ENCODE data around the gene SP110. TPM values are rescaled to one million over a fixed set of nuclear protein-coding genes. Genes with fewer than 3 reads are reported as not detected.

The SP110 gene
- total RNA-seq, 1 donor from 2014 or later = 25.2 TPM

- H3K4me3 ChIP-seq = no peak overlapping the region
- TF ChIP-seq, protein P1, sequence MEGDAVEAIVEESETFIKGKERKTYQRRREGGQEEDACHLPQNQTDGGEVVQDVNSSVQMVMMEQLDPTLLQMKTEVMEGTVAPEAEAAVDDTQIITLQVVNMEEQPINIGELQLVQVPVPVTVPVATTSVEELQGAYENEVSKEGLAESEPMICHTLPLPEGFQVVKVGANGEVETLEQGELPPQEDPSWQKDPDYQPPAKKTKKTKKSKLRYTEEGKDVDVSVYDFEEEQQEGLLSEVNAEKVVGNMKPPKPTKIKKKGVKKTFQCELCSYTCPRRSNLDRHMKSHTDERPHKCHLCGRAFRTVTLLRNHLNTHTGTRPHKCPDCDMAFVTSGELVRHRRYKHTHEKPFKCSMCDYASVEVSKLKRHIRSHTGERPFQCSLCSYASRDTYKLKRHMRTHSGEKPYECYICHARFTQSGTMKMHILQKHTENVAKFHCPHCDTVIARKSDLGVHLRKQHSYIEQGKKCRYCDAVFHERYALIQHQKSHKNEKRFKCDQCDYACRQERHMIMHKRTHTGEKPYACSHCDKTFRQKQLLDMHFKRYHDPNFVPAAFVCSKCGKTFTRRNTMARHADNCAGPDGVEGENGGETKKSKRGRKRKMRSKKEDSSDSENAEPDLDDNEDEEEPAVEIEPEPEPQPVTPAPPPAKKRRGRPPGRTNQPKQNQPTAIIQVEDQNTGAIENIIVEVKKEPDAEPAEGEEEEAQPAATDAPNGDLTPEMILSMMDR (IDR thresholded peaks at IDR 0.05) = no peak
- no peaks in the 10 kb centered on the region for H3K27me3 ChIP-seq
- no peak for DNase-seq (ENCODE audit: low spot score in 2 of 2)
- H3K36me3 ChIP-seq = no peaks in the 10 kb centered on the region
- no peaks in the 10 kb centered on the region for H3K9me3 ChIP-seq
- intact Hi-C loops (cut with DNase I) = no loop called here
- H3K27ac ChIP-seq = no peak overlapping the region
- H3K4me1 ChIP-seq = no peaks in the 10 kb centered on the region
Observed at GRCh38 chr2:230246206-230246605, 26.4 kb upstream of the SP110 start.

DNA sequence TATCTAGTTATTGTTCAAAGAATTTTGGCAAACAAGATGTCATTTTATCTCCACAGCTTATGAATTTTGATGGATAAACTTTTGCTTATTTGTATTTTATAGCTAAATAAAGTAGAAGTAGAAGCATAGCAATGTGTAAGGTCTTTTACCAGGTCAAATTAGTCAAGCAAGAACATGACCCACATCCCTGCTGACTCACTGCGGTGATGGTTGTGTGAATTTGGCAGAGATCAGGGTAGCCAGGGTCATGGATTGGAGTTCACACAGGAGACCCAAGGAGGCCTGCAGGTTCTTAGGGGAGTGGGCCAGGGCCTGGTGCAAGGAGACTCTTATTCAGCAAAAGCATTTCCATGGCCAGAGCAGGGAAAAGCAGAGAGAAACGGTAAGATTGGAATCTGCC lies 24.4 kb upstream of the SP110 start:
- DNase-seq (ENCODE audit: low spot score in 2 of 2) = no peak
- TF ChIP-seq, protein P1 (IDR thresholded peaks at IDR 0.05) = no peak
- no peak overlapping the region for H3K4me3 ChIP-seq
- H3K4me1 ChIP-seq = no peaks in the 10 kb centered on the region
- no peaks in the 10 kb centered on the region for H3K36me3 ChIP-seq
- no peaks in the 10 kb centered on the region for H3K27me3 ChIP-seq
- H3K27ac ChIP-seq = no peak overlapping the region
- no peaks in the 10 kb centered on the region for H3K9me3 ChIP-seq
- intact Hi-C loops (cut with DNase I) = no loop called here

- no peak overlapping the region for H3K4me3 ChIP-seq
- no peaks in the 10 kb centered on the region for H3K36me3 ChIP-seq
- intact Hi-C loops (cut with DNase I) = no loop called here
- no peaks in the 10 kb centered on the region for H3K27me3 ChIP-seq
- no peaks in the 10 kb centered on the region for H3K4me1 ChIP-seq
- TF ChIP-seq, protein P1 (IDR thresholded peaks at IDR 0.05) = no peak
- H3K27ac ChIP-seq = no peak overlapping the region
- H3K9me3 ChIP-seq = no peaks in the 10 kb centered on the region
- DNase-seq (ENCODE audit: low spot score in 2 of 2) = no peak
Observed at GRCh38 chr2:230234845-230235244, 15.1 kb upstream of the SP110 start.

GRCh38 chr2:230234122-230234722 lies 14.4 kb upstream of the SP110 start:
- Histone ChIP-seq H3K36me3 (no peaks in the 10 kb centered on the region), H3K4me1 (no peaks in the 10 kb centered on the region), H3K4me3 (no peak overlapping the region), H3K27me3 (no peaks in the 10 kb centered on the region), H3K9me3 (no peaks in the 10 kb centered on the region), H3K27ac (no peak overlapping the region)
- no peak for DNase-seq (ENCODE audit: low spot score in 2 of 2)
- TF ChIP-seq, protein P1 (IDR thresholded peaks at IDR 0.05) = no peak
- intact Hi-C loops (cut with DNase I) = no loop called here

GRCh38 chr2:230231251-230231650 lies 11.5 kb upstream of the SP110 start:
- DNase-seq (ENCODE audit: low spot score in 2 of 2) = no peak
- H3K4me3 ChIP-seq = no peak overlapping the region
- H3K27ac ChIP-seq = no peak overlapping the region
- no peaks in the 10 kb centered on the region for H3K4me1 ChIP-seq
- intact Hi-C loops (cut with DNase I) = no loop called here
- H3K9me3 ChIP-seq = no peaks in the 10 kb centered on the region
- H3K27me3 ChIP-seq = no peaks in the 10 kb centered on the region
- TF ChIP-seq, protein P1 (IDR thresholded peaks at IDR 0.05) = no peak
- no peaks in the 10 kb centered on the region for H3K36me3 ChIP-seq

Data from ascending aorta (tissue), 2 donors.